ENCODE measurements around the gene EIF2AK2.

DNA sequence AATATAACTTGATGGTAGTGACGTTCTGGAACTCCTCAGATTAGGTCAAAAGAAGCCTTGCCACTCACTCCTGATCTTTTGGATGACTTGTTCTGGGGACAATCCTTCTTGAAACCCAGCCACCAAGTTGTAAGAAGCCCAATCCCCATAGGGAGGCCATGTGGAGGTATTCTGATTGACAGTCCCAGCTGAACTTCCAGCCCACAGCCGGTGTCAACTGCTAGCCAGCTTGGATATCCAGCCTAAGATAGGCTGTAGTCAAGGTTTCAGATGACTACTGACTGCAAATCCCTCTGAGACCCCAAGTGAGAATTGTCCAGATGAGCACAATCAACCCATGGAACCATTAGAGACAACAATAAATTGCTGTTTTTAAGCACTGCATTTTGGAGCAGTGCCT, 31.4 kb downstream of the EIF2AK2 start:
- TF ChIP-seq EZH2 (IDR thresholded peaks at IDR 0.05; ENCODE audit: borderline replicate concordance, low read depth, low read length, severe bottlenecking) = no peak
- TF ChIP-seq, protein P1, sequence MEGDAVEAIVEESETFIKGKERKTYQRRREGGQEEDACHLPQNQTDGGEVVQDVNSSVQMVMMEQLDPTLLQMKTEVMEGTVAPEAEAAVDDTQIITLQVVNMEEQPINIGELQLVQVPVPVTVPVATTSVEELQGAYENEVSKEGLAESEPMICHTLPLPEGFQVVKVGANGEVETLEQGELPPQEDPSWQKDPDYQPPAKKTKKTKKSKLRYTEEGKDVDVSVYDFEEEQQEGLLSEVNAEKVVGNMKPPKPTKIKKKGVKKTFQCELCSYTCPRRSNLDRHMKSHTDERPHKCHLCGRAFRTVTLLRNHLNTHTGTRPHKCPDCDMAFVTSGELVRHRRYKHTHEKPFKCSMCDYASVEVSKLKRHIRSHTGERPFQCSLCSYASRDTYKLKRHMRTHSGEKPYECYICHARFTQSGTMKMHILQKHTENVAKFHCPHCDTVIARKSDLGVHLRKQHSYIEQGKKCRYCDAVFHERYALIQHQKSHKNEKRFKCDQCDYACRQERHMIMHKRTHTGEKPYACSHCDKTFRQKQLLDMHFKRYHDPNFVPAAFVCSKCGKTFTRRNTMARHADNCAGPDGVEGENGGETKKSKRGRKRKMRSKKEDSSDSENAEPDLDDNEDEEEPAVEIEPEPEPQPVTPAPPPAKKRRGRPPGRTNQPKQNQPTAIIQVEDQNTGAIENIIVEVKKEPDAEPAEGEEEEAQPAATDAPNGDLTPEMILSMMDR (IDR thresholded peaks at IDR 0.05; ENCODE audit: borderline replicate concordance, extremely low read depth, low read length, poor library complexity, severe bottlenecking) = no peak

Measured in DND-41 (cell line).